ENCODE measurements around the gene RNASET2.

RNASET2 gene

GRCh38 chr6:166947251-166947650 is 9.1 kb downstream of the RNASET2 start:
- Mint-ChIP-seq H3K4me1 (peaks cover 18% of the 10 kb centered on the region), H3K36me3 (ENCODE audit: low read depth) (peaks cover 76% of the 10 kb centered on the region), H3K27me3 (ENCODE audit: low read depth, poor library complexity) (peaks cover 7% of the 10 kb centered on the region), H3K27ac (peak overlapping the region; percentile 39), H3K4me3 (no peak overlapping the region), H3K9me3 (peaks cover 21% of the 10 kb centered on the region)
- no peak for DNase-seq
- TF ChIP-seq, protein P1, sequence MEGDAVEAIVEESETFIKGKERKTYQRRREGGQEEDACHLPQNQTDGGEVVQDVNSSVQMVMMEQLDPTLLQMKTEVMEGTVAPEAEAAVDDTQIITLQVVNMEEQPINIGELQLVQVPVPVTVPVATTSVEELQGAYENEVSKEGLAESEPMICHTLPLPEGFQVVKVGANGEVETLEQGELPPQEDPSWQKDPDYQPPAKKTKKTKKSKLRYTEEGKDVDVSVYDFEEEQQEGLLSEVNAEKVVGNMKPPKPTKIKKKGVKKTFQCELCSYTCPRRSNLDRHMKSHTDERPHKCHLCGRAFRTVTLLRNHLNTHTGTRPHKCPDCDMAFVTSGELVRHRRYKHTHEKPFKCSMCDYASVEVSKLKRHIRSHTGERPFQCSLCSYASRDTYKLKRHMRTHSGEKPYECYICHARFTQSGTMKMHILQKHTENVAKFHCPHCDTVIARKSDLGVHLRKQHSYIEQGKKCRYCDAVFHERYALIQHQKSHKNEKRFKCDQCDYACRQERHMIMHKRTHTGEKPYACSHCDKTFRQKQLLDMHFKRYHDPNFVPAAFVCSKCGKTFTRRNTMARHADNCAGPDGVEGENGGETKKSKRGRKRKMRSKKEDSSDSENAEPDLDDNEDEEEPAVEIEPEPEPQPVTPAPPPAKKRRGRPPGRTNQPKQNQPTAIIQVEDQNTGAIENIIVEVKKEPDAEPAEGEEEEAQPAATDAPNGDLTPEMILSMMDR (IDR thresholded peaks at IDR 0.05): no peak

GRCh38 chr6:166946125-166946524 is 10.2 kb downstream of the RNASET2 start:
- TF ChIP-seq, protein P1 (IDR thresholded peaks at IDR 0.05): no peak
- Mint-ChIP-seq H3K4me1 (peaks cover 18% of the 10 kb centered on the region), H3K36me3 (ENCODE audit: low read depth) (peaks cover 69% of the 10 kb centered on the region), H3K9me3 (peaks cover 21% of the 10 kb centered on the region), H3K27ac (no peak overlapping the region), H3K4me3 (no peak overlapping the region), H3K27me3 (ENCODE audit: low read depth, poor library complexity) (peaks cover 7% of the 10 kb centered on the region)
- no peak for DNase-seq

- H3K27ac Mint-ChIP-seq: no peak overlapping the region
- TF ChIP-seq, protein P1 (IDR thresholded peaks at IDR 0.05): no peak
- peaks cover 57% of the 10 kb centered on the region for H3K36me3 Mint-ChIP-seq (ENCODE audit: low read depth)
- peaks cover 18% of the 10 kb centered on the region for H3K4me1 Mint-ChIP-seq
- peaks cover 21% of the 10 kb centered on the region for H3K9me3 Mint-ChIP-seq
- no peak for DNase-seq
- H3K4me3 Mint-ChIP-seq: no peak overlapping the region
- no peaks in the 10 kb centered on the region for H3K27me3 Mint-ChIP-seq (ENCODE audit: low read depth, poor library complexity)
These were observed 11.6 kb downstream of the RNASET2 start for GRCh38 chr6:166944666-166945256.

- Mint-ChIP-seq H3K36me3 (ENCODE audit: low read depth) (peaks cover 65% of the 10 kb centered on the region), H3K27ac (peak overlapping the region; percentile 52), H3K9me3 (peaks cover 21% of the 10 kb centered on the region), H3K27me3 (ENCODE audit: low read depth, poor library complexity) (peaks cover 3% of the 10 kb centered on the region), H3K4me1 (peaks cover 20% of the 10 kb centered on the region), H3K4me3 (no peak overlapping the region)
- TF ChIP-seq, protein P1 (IDR thresholded peaks at IDR 0.05): no peak
- DNase-seq: no peak
These were observed 13.8 kb downstream of the RNASET2 start for GRCh38 chr6:166942393-166943168.

DNA sequence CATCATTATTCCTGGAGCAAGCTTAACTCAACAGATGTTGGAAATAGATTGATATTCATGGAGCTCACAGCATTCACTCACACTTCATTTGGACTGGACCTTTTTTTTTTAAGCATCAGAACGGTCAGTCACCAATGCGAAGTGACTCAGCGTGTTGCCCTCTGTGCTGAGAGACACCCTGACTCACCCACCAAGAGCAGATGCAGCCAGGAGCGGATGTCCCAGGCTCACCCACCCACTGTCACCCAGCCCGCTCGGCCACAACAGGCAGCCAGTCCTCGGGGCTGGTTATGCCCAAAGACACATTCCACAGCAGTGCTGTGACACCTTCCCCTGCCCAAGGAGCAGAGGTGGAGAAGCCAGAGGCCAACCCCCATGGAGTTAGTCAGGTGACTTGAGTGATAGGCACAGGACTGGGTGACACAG is 15.7 kb downstream of the RNASET2 start:
- Mint-ChIP-seq H3K36me3 (ENCODE audit: low read depth) (peaks cover 57% of the 10 kb centered on the region), H3K27ac (no peak overlapping the region)
- no peak for DNase-seq

More for the DNA sequence above, 15.7 kb downstream of the RNASET2 start:
- peaks cover 18% of the 10 kb centered on the region for H3K4me1 Mint-ChIP-seq
- H3K27me3 Mint-ChIP-seq (ENCODE audit: low read depth, poor library complexity): peaks cover 3% of the 10 kb centered on the region
- TF ChIP-seq, protein P1 (IDR thresholded peaks at IDR 0.05): no peak
- H3K4me3 Mint-ChIP-seq: no peak overlapping the region
- peaks cover 24% of the 10 kb centered on the region for H3K9me3 Mint-ChIP-seq
